Neuron (in vitro differentiated cells): Measurements from ENCODE around the gene INO80D.
"Not testable (repeated sequence)": the region's sequence is repeated elsewhere in the genome, so short reads cannot be mapped to it uniquely, and the experiment has no call there.

ENCODE experiments used
- H2AFZ ChIP-seq: one replicate; pipeline ENCODE4 v1.6.1; 2013; ENCODE audit warnings: low read depth, mild to moderate bottlenecking, inconsistent platforms, low read length, moderate library complexity
- H3K27me3 ChIP-seq: one replicate; pipeline ENCODE4 v1.6.1; 2013; ENCODE audit warnings: low read length; ENCODE audit not compliant: insufficient read depth
- H3K36me3 ChIP-seq: one replicate; pipeline ENCODE4 v1.6.1; 2013; ENCODE audit warnings: low read length; ENCODE audit not compliant: insufficient read depth
- H3K4me1 ChIP-seq: one replicate; pipeline ENCODE4 v1.6.1; 2013; ENCODE audit warnings: low read length; ENCODE audit not compliant: insufficient read depth
- H3K4me3 ChIP-seq: 2 replicates; pipeline ENCODE4 v1.5.1; 2013; ENCODE audit warnings: mild to moderate bottlenecking, low read length, moderate library complexity
- H3K9me3 ChIP-seq: one replicate; pipeline ENCODE4 v1.6.1; 2013; ENCODE audit warnings: low read length

The INO80D gene

DNA sequence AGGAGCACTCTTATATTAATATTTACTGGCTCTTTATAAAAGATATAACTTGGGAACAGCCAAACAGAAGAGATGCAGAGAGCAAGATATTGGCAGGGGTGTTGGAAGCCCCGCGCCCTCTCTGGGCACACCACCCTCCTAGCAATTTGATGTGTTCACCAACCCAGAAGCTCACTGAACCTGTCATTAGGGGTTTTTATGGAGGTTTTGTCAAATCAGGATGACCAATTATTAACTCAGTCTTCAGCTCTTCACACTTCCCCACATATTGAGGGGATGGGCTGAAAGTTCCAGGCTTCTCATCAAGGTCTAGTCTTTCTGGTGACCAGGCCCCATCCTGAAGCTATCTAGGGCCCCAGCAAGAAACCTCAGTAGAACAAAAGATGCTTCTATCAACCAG lies 10.9 kb upstream of the INO80D start:
- H3K9me3 ChIP-seq, result no peaks in the 10 kb centered on the region
- no peak overlapping the region for H2AFZ ChIP-seq
- H3K27me3 ChIP-seq, result no peaks in the 10 kb centered on the region
- peaks cover 9% of the 10 kb centered on the region for H3K4me1 ChIP-seq
- no peaks in the 10 kb centered on the region for H3K36me3 ChIP-seq
- no peak overlapping the region for H3K4me3 ChIP-seq

DNA sequence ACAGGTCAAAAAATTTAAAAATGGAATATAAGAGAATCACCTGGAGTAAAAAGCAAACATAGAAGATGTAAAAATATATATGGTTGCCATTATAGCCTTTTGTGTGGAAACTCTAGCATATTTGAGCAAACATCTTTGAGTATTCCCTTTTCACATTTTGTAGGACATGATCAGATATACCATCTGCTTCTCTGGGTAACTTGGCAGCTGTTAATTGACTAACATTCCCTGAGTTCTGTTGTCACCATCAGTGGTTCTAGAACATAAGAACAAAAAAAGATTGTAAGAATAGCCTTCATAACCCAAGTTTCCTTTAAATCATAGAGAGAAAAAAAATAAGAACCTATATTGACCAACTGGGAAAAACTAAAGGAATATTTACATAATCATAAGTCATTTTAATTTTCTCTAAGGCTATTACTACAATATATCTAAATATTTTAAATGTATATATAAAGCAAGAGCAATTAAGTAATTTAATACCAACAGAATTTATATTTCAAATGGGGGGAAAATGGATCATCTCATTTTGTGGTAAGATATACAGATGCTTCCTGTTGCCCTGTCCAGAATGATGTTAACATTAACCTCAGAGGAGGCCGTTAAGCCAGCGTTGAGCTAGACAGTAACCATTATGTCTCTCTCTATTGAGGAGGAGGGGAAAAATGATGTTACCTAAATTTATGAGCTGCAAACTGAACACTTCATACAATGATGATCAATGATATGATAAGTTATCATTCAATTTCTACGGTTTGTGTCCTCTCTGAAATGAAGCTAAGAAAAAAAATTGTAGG lies 9.8 kb upstream of the INO80D start:
- Histone ChIP-seq H3K27me3 (no peaks in the 10 kb centered on the region), H2AFZ (no peak overlapping the region), H3K4me1 (peaks cover 10% of the 10 kb centered on the region), H3K4me3 (no peak overlapping the region), H3K36me3 (peaks cover 2% of the 10 kb centered on the region), H3K9me3 (no peaks in the 10 kb centered on the region)

DNA sequence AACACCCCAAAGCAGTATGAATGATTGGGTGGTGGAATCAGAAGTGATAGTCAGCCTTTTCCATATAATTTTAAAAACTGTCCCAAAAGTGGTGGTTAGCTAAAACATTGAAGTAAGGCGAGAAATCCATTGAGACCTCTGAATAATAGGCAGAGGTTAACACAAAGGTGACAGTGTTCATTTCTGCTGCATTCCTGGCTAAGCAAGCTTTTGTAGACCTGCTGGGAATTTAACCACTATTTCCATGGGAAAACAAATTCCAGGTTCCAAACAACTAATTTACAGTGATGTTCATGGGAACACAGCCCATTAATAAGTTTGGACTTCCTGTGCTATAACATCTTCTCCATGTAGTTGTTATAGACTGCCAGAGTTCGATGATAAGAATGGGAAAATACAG lies 6.3 kb upstream of the INO80D start:
- H2AFZ ChIP-seq, result no peak overlapping the region
- peaks cover 12% of the 10 kb centered on the region for H3K4me1 ChIP-seq
- H3K9me3 ChIP-seq, result no peaks in the 10 kb centered on the region
- H3K4me3 ChIP-seq, result no peak overlapping the region
- no peaks in the 10 kb centered on the region for H3K27me3 ChIP-seq
- H3K36me3 ChIP-seq, result peaks cover 7% of the 10 kb centered on the region

DNA sequence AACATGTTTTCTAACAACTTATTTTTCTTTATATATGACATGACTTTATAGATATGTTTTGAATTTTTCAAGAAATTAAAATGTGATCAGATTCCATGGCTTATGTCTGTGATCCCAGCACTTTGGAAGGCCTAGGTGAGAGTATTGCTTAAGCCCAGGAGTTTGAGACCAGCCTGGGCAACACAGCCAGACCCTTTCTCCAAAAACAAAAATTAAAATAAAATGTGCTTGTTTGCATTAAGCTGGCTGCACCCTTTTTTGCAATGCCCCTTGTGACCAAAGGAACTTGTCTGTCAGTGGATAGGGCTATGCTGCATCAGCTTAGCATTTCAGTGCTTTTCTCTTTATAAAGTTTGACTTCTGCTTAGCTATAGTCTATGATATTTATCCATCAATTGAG lies 2.3 kb upstream of the INO80D start:
- H3K4me3 ChIP-seq, result no peak overlapping the region

DNA sequence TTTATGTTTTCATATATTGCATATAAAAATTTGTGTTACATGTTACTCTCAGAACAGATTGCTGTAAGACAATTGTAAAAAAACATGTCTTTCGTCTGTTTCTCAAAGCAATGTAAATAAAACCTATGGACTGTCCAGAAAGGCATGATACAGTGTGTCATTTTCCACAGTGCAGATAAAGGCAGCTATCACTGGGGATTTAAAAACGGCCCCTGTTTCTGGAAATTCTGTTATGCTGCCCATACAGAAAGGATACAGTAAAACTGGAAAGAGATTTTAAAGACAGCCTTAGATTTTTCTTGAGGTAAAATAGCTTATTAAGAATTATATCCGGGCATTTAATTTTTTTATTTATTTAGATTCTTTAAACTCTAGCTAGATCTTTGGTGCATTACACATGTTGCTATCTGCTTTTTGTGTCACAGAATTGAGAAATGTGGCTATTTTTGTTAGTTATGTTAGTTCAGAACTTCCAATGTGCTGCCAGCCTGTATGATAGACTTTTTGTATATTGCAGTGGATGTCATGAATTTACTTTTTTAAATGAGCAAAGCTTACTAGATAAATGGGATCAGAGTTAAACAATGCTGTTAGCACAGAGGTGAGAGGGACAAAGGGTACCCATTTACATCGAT lies 859 bp upstream of the INO80D start:
- H3K9me3 ChIP-seq, result no peaks in the 10 kb centered on the region
- H3K4me1 ChIP-seq, result peaks cover 26% of the 10 kb centered on the region
- H3K27me3 ChIP-seq, result no peaks in the 10 kb centered on the region
- H3K4me3 ChIP-seq, result peak overlapping the region; percentile 90
- no peak overlapping the region for H2AFZ ChIP-seq
- peaks cover 7% of the 10 kb centered on the region for H3K36me3 ChIP-seq

More for the DNA sequence above, 2.3 kb upstream of the INO80D start:
- no peak overlapping the region for H2AFZ ChIP-seq
- no peaks in the 10 kb centered on the region for H3K9me3 ChIP-seq
- no peaks in the 10 kb centered on the region for H3K27me3 ChIP-seq
- H3K36me3 ChIP-seq, result peaks cover 7% of the 10 kb centered on the region
- H3K4me1 ChIP-seq, result peaks cover 32% of the 10 kb centered on the region

DNA sequence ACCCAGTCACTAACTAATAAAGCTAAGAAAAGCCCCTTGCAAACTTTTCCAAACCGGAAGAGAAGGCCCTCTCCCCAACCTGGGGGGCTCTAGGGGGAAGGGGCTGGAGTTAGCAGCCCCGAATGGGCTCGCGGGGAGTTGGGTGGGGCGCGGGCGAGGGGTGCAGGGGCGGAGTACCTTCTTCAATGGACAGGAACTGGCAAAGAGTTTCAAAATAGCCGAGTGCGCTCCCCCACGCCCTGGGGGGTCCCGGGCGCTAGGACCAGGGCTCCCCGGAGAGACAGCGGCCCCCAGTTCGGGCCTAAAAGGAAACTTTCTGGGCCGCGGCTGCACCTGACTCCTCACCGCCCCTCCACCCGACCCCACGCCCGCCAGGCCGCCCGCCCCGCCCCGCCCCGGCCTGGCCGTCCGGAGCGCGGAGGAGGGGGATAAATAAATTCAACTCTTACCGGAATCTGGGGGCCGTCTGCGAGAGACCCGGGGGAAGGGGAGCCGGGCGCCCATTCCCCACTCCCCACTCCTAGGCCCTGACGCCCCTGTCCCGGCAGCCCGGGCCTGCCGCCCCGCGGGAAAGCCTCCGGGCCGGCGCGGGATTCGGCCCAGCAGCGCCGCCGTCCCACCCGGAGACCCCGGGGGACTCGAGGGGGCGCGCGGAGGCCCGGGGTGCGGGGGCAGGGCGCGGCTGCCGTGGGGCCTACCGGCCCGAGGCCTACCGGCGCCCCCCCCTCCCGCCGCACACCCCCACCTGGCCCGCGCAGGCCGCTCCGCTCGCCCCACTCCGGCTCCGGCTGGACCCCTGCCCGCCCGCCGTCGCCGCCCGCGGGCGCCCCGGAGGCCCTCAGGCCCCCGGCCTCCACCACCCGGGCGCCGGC lies 868 bp downstream of the INO80D start:
- Histone ChIP-seq H3K9me3 (no peaks in the 10 kb centered on the region), H3K36me3 (peaks cover 4% of the 10 kb centered on the region), H2AFZ (peak overlapping the region; percentile 29), H3K4me1 (peaks cover 25% of the 10 kb centered on the region), H3K27me3 (no peaks in the 10 kb centered on the region), H3K4me3 (peak overlapping the region; percentile 90)

DNA sequence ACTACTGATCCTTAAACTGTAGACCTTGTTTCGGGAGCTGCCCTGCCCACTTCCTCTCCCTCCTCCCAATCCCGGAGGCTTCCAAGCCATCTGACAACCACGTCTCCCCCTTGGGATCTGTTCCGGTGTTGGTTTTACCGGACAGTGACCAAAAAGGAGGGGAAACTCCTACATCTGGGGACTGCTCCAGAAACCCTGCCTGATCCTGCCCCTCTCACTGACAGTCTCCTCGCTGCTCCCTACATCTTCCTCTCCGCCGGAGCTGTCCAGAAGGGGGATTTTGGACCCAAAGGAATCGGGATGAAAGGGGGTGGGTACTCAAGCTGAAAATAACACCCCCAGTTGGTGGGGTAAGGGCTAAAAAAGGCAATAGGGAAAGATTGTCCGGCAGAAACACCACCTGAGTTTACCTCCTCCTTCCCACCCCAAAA lies 1.5 kb downstream of the INO80D start:
- no peaks in the 10 kb centered on the region for H3K9me3 ChIP-seq
- H3K36me3 ChIP-seq, result no peaks in the 10 kb centered on the region
- peak overlapping the region; percentile 90 for H3K4me3 ChIP-seq
- no peaks in the 10 kb centered on the region for H3K27me3 ChIP-seq
- H3K4me1 ChIP-seq, result peaks cover 25% of the 10 kb centered on the region
- H2AFZ ChIP-seq, result peak overlapping the region; percentile 29

DNA sequence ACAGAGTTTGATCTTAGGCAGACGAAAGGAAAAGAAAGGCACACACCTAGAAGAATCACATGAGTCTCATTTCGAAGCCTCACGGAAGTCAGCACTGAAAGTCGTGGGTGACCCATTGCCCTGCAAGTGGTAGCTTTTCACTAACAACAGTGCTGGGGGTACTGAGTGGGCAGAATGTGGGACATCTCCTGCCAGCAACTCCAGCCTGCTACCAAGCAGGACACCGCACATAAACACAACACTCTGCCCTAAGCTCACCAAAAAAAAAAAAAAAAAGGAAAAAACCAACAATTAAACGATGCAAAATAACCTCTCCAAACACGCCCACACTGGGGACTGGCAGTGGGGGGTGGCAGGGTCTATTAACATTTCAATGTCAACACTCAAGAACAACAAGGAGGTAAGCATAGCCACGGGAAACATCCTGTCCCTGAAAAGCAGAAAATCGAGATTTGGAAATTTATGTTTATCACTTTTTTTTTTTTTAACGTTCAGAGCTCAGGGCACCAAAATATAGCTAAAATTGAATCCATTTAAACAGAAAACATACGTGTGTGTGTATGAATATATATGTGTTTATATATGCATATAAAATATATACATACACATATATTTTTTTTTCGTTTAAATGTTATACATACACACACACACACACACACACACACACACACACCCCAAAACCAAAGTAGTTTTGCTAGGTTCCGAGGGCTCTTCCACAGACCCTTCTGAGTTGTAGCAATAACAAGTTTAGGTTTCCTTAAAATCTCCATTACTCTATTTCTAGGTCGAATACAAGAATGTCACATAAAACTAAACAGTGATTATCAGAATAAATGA lies 2.2 kb downstream of the INO80D start:
- no peaks in the 10 kb centered on the region for H3K27me3 ChIP-seq
- H3K4me3 ChIP-seq, result peak overlapping the region; percentile 90
- H3K36me3 ChIP-seq, result no peaks in the 10 kb centered on the region
- peaks cover 25% of the 10 kb centered on the region for H3K4me1 ChIP-seq
- H3K9me3 ChIP-seq, result no peaks in the 10 kb centered on the region
- H2AFZ ChIP-seq, result no peak overlapping the region

DNA sequence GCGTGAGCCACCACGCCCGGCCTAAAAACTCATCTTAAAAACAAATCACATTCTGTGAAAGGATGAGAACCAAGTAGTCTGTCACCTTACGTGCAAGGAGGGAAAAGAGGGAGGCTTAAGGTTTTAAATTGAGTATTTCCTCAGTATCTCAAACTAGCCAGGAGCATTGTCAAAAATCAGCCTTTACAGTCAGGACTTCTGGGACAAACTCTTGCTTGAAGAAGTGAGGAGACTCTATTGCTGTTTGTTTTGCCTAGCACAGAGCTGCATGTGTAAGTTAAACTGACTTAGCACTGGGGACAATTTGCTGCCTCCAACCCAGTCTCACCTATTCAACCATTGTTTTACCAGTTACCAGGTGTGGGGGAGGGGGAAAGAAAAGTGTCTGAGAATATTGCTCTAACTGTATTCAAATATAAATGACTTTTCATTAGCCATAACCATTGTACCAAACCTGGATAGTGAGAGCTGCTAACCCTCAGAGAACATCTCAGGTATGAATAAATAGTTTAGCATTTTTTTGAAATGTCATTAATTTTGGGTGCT lies 3.6 kb downstream of the INO80D start:
- H3K4me3 ChIP-seq, result no peak overlapping the region
- H3K4me1 ChIP-seq, result peaks cover 26% of the 10 kb centered on the region
- H2AFZ ChIP-seq, result no peak overlapping the region
- no peaks in the 10 kb centered on the region for H3K27me3 ChIP-seq
- H3K36me3 ChIP-seq, result no peaks in the 10 kb centered on the region
- no peaks in the 10 kb centered on the region for H3K9me3 ChIP-seq

DNA sequence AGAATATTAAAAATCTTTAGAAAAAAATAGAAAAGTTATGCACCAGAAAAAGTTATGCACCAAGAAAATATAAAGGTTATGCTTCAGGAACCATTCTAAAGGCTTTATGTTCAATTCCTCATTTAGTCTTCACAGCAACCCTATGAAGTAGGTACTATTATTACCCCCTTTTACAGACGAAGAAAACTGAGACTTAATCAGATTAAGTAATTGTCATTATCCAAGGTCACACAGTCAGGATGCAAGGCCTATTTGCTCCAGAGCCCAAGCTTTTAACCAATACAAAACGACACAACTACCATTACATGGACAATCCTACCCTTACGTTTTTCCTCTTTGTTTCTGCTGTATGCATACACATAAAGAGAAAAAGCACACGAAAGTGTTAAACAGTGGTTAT lies 5.0 kb downstream of the INO80D start:
- no peak overlapping the region for H2AFZ ChIP-seq
- H3K27me3 ChIP-seq, result no peaks in the 10 kb centered on the region
- H3K4me1 ChIP-seq, result peaks cover 20% of the 10 kb centered on the region
- H3K4me3 ChIP-seq, result no peak overlapping the region
- no peaks in the 10 kb centered on the region for H3K9me3 ChIP-seq
- H3K36me3 ChIP-seq, result no peaks in the 10 kb centered on the region

DNA sequence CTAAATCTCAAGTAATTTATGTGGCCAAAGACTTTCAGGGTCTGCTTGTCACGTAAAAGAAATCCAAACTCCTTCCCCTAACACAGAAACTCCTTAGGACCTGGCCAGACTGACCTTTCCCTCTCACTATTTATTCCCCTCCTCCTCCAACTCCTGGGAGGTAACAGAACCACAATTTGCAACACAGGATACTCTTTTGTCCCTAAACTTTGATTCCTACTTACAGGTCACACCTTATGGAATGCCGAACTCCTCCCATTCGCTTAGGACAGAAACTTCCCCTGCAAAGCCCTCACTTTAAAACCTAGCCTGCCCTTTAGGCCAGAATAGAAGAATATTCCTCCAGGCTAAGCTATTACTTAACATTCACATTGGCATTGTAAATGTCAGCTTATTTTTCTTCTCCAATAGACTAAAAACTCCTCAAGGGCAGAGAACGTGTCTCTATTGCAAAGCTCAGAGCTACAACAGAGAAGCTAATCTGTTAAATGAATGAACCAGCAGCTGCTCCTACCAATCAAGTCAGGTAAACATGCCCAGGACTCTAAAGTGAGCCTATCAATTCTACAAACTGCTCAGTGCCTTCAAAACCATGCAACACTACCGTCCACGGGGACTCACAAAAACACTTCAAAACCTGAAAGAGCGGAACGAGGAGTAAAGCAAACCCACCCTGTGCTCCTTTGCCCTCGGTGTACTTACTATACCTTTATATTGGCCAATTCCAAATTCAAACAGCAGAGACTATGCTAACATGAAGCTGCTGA lies 6.1 kb downstream of the INO80D start:
- H3K27me3 ChIP-seq, result no peaks in the 10 kb centered on the region
- peaks cover 20% of the 10 kb centered on the region for H3K4me1 ChIP-seq
- H3K9me3 ChIP-seq, result no peaks in the 10 kb centered on the region
- no peak overlapping the region for H3K4me3 ChIP-seq
- H3K36me3 ChIP-seq, result no peaks in the 10 kb centered on the region
- H2AFZ ChIP-seq, result no peak overlapping the region

DNA sequence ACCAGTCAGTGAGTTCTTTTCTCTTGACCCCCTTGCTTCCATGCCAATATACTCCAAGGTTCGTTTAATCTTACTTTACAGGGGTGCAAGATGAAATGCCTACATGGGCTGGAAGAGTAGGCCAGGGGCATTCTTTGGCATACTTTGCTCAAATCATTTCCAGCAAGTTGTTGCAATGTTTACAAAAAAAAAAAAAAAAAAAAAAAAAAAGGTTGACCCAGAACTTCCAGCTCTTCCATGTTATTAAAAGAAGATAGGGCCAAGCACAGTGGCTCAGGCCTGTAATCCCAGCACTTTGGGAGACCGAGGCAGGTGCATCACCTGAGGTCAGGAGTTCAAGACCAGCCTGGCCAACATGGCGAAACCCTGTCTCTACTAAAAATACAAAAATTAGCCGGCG lies 8.1 kb downstream of the INO80D start:
- H3K4me3 ChIP-seq, H3K27me3 ChIP-seq, H3K4me1 ChIP-seq, H3K9me3 ChIP-seq, H3K36me3 ChIP-seq, H2AFZ ChIP-seq: not testable (repeated sequence)
